Activated CD8-positive, alpha-beta T cell treated with anti-CD3 and anti-CD28 coated beads, Interleukin-2, amount 10 ng/mL, durations not matched to agents 7 days and 5 days (primary cell): ENCODE data around the gene CD1C. TPM values are rescaled to one million over a fixed set of nuclear protein-coding genes. Genes with fewer than 3 reads are reported as not detected.

Source experiments
- total RNA-seq, 2 experiments: library from RNA; stranded (reverse); gene quantifications; one replicate each; pipeline ENCODE4 v1.2.3, GENCODE V29; 2021

CD1C gene
- total RNA-seq, 2 experiments from 2014 or later = not detected

Other genes with a start within 250 kb of the CD1C start
- gene CD1D, start 109.0 kb upstream of the CD1C start, total RNA-seq = not detected
- gene CD1A, start 35.5 kb upstream of the CD1C start, total RNA-seq = under 1 TPM; 0.18 to 0.26 TPM
- not detected for gene CD1B, start 41.6 kb downstream of the CD1C start, total RNA-seq
- gene CD1E, start 64.0 kb downstream of the CD1C start, total RNA-seq = not detected
- gene OR10T2, start 109.5 kb downstream of the CD1C start, total RNA-seq = not detected
- gene OR10K2, start 136.3 kb downstream of the CD1C start, total RNA-seq = not detected
- gene OR10K1, start 171.9 kb downstream of the CD1C start, total RNA-seq = not detected
- gene OR10R2, start 182.3 kb downstream of the CD1C start, total RNA-seq = not detected